IMR-90 (cell line): ENCODE data around the gene YJU2. TPM values are rescaled to one million over a fixed set of nuclear protein-coding genes. Genes with fewer than 3 reads are reported as not detected.
"Not testable (repeated sequence)": the region's sequence is repeated elsewhere in the genome, so short reads cannot be mapped to it uniquely, and the experiment has no call there.

Experiments used
- ATAC-seq: fragments of 200-7000 bp; cut with Tn5 transposase; 2 replicates; pipeline ENCODE4 v1.9.1; 2020; ENCODE audit warnings: low read depth, mild to moderate bottlenecking, moderate library complexity
- BruUV-seq: library from RNA; stranded (reverse); fragments of 400-500 nt; replicated peaks from 2 replicates; lab custom pipeline; 2021; lab: Mats Ljungman, UMichigan
- CTCF ChIA-PET: fragments of 300-600 bp; formaldehyde crosslinking; extraction: SDS; loops from one replicate; lab custom pipeline; 2021; ENCODE audit warnings: antibody characterized with exemption; lab: Yijun Ruan, JAX
- POLR2A ChIA-PET: fragments of 300-600 bp; sonication (Branson Sonifier 250); formaldehyde crosslinking; loops from one replicate; lab custom pipeline; 2022; ENCODE audit warnings: antibody characterized with exemption; ENCODE audit not compliant: unreplicated experiment; lab: Charles Lee
- DNase-seq: peaks from one replicate; pipeline ENCODE4 v3.0.0; 2013
- H2AFZ ChIP-seq: replicated peaks from 2 replicates; pipeline ENCODE3; 2013; ENCODE audit warnings: low read length, mild to moderate bottlenecking; ENCODE audit not compliant: poor library complexity
- H2AK5ac ChIP-seq: 2 replicates; pipeline ENCODE4 v1.6.1; 2013; ENCODE audit warnings: low read depth, low read length, inconsistent platforms
- H2AK9ac ChIP-seq: replicated peaks from 2 replicates; pipeline ENCODE3; 2013; ENCODE audit warnings: mild to moderate bottlenecking, low read depth, low read length, moderate library complexity; ENCODE audit not compliant: poor library complexity
- H2BK120ac ChIP-seq: 2 replicates; pipeline ENCODE4 v1.6.1; 2013; ENCODE audit warnings: low read depth, low read length, inconsistent platforms
- H2BK15ac ChIP-seq: 3 replicates; pipeline ENCODE4 v1.6.1; 2013; ENCODE audit warnings: low read depth, low read length, inconsistent platforms
- H2BK20ac ChIP-seq: 2 replicates; pipeline ENCODE4 v1.6.1; 2013; ENCODE audit warnings: low read depth, mild to moderate bottlenecking, inconsistent platforms, low read length, moderate library complexity
- H2BK5ac ChIP-seq: 2 replicates; pipeline ENCODE4 v1.6.1; 2013; ENCODE audit warnings: mild to moderate bottlenecking, low read depth, low read length, inconsistent platforms; ENCODE audit not compliant: poor library complexity, severe bottlenecking
- H3K14ac ChIP-seq: replicated peaks from 2 replicates; pipeline ENCODE4 v1.6.1; 2013; ENCODE audit warnings: low read depth, low read length, inconsistent platforms
- H3K18ac ChIP-seq: 2 replicates; pipeline ENCODE4 v1.6.1; 2013; ENCODE audit warnings: low read depth, low read length, control low read depth
- H3K23ac ChIP-seq: 2 replicates; pipeline ENCODE4 v1.6.1; 2013; ENCODE audit warnings: low read depth, low read length, inconsistent platforms
- H3K27ac ChIP-seq: 2 replicates; pipeline ENCODE4 v1.5.1; 2013; ENCODE audit warnings: mild to moderate bottlenecking, control low read depth, low read length; ENCODE audit not compliant: insufficient read depth
- H3K27me3 ChIP-seq: 2 replicates; pipeline ENCODE4 v1.6.1; 2013; ENCODE audit warnings: low read length; ENCODE audit not compliant: control insufficient read depth, insufficient read depth
- H3K36me3 ChIP-seq: 2 replicates; pipeline ENCODE4 v1.6.1; 2013; ENCODE audit warnings: low read length, mixed read lengths; ENCODE audit not compliant: control insufficient read depth, insufficient read depth
- H3K4ac ChIP-seq: 2 replicates; pipeline ENCODE4 v1.6.1; 2013; ENCODE audit warnings: low read depth, low read length, inconsistent platforms
- H3K4me1 ChIP-seq: 2 replicates; pipeline ENCODE4 v1.6.1; 2013; ENCODE audit warnings: low read length, mixed read lengths; ENCODE audit not compliant: control insufficient read depth, insufficient read depth
- H3K4me2 ChIP-seq: 2 replicates; pipeline ENCODE4 v1.6.1; 2013; ENCODE audit warnings: low read depth, mild to moderate bottlenecking, control low read depth, low read length, moderate library complexity
- H3K4me3 ChIP-seq: 2 replicates; pipeline ENCODE4 v1.5.1; 2013; ENCODE audit warnings: low read depth, mild to moderate bottlenecking, control low read depth, low read length, moderate library complexity; ENCODE audit not compliant: insufficient read depth
- H3K56ac ChIP-seq: 2 replicates; pipeline ENCODE4 v1.6.1; 2013; ENCODE audit warnings: low read length, inconsistent platforms; ENCODE audit not compliant: insufficient read depth; ENCODE audit errors: extremely low read depth
- H3K79me1 ChIP-seq, 2 experiments: 2 replicates each; pipeline ENCODE4 v1.6.1; 2013; ENCODE audit warnings: low read length in 2 of 2, inconsistent platforms in 1 of 2, low read depth in 1 of 2
- H3K9ac ChIP-seq: 2 replicates; pipeline ENCODE4 v1.6.1; 2013; ENCODE audit warnings: low read depth, low read length, control low read depth
- H3K9me1 ChIP-seq: 2 replicates; pipeline ENCODE4 v1.6.1; 2013; ENCODE audit warnings: low read length, inconsistent platforms; ENCODE audit not compliant: insufficient read depth
- H3K9me3 ChIP-seq: 2 replicates; pipeline ENCODE4 v1.6.1; 2013; ENCODE audit warnings: low read length; ENCODE audit not compliant: control insufficient read depth, insufficient read depth
- H4K20me1 ChIP-seq: 2 replicates; pipeline ENCODE4 v1.6.1; 2013; ENCODE audit warnings: low read length, inconsistent platforms; ENCODE audit not compliant: insufficient read depth
- H4K5ac ChIP-seq: 2 replicates; pipeline ENCODE4 v1.6.1; 2013; ENCODE audit warnings: mild to moderate bottlenecking, low read depth, low read length, control low read depth
- H4K8ac ChIP-seq, 2 experiments: 2 replicates each; pipeline ENCODE4 v1.6.1; 2013; ENCODE audit warnings: low read depth in 2 of 2, low read length in 2 of 2, control low read depth in 1 of 2, inconsistent platforms in 1 of 2
- H4K91ac ChIP-seq: 2 replicates; pipeline ENCODE4 v1.6.1; 2013; ENCODE audit warnings: low read depth, low read length, inconsistent platforms; ENCODE audit not compliant: insufficient read depth
- BHLHE40 ChIP-seq: fragments of 150-350 bp; IDR thresholded peaks from 2 replicates; pipeline ENCODE4 v1.6.1; 2016; ENCODE audit warnings: mild to moderate bottlenecking, low read depth, low read length
- CTCF ChIP-seq: conservative IDR thresholded peaks from 2 replicates; pipeline ENCODE4 v1.5.1; 2012; ENCODE audit warnings: mild to moderate bottlenecking, low read depth, low read length, improper control_type of control experiment
- MAFK ChIP-seq: IDR thresholded peaks from 2 replicates; pipeline ENCODE4 v1.6.1; 2012; ENCODE audit warnings: low read depth, low read length, improper control_type of control experiment
- POLR2A ChIP-seq: IDR thresholded peaks from 2 replicates; pipeline ENCODE4 v1.6.1; 2012; ENCODE audit warnings: mild to moderate bottlenecking, low read depth, low read length
- RFX5 ChIP-seq: IDR thresholded peaks from 2 replicates; pipeline ENCODE4 v1.8.0; 2012; ENCODE audit warnings: low read depth, mild to moderate bottlenecking, low read length, moderate library complexity
- SMC3 ChIP-seq: fragments of 150-350 bp; IDR thresholded peaks from 2 replicates; pipeline ENCODE4 v1.6.1; 2016; ENCODE audit warnings: low read depth, mild to moderate bottlenecking, antibody characterized with exemption, low read length, moderate library complexity
- WGBS, 2 experiments: methylation state at CpG; one replicate each; pipeline versions ENCODE4 v1.1.5 to v1.1.7; 2013; ENCODE audit warnings: missing lambda C conversion rate in 2 of 2; ENCODE audit not compliant: insufficient read length in 1 of 2; ENCODE audit errors: extremely low coverage in 2 of 2; 5-methylcytosine and 5-hydroxymethylcytosine counted together
- dilution Hi-C: fragments of 300-500 bp; cut with HindIII; formaldehyde crosslinking; loops from one replicate; pipeline ENCODE4 v1.14.3; 2018; ENCODE audit warnings: low sequenced_read_pairs; ENCODE audit not compliant: unreplicated experiment
- in situ Hi-C: fragments of 300-500 bp; cut with MboI; formaldehyde crosslinking; loops from 3 replicates; pipeline ENCODE4 v1.14.3; 2019; ENCODE audit warnings: low sequenced_read_pairs, inconsistent platforms, mixed read lengths
- intact Hi-C: fragments of 100-400 bp; cut with micrococcal nuclease; formaldehyde crosslinking; loops from 2 replicates; pipeline ENCODE4 v1.10.0; 2022
- polyA plus RNA-seq, 3 experiments: library from polyadenylated mRNA; depleted of rRNA; stranded (reverse); fragments of >200 nt; gene quantifications; 2 replicates each; pipeline ENCODE4 v1.2.3, GENCODE V29; 2012; ENCODE audit warnings: low replicate concordance in 1 of 3
- total RNA-seq: library from RNA; depleted of rRNA; stranded (reverse); fragments of >200 nt; gene quantifications from 2 replicates; pipeline ENCODE4 v1.2.3, GENCODE V29; 2012
- TF ChIP-seq, protein P1 (sequence below): fragments of 150-350 bp; IDR thresholded peaks from 2 replicates; pipeline ENCODE4 v1.6.1; 2017; ENCODE audit warnings: mild to moderate bottlenecking, antibody characterized with exemption, low read length, low read depth

The YJU2 gene
- total and polyA plus RNA-seq, 2 of the 4 experiments (the other 2 are of a cell fraction): 15.6 to 18.9 TPM

DNA sequence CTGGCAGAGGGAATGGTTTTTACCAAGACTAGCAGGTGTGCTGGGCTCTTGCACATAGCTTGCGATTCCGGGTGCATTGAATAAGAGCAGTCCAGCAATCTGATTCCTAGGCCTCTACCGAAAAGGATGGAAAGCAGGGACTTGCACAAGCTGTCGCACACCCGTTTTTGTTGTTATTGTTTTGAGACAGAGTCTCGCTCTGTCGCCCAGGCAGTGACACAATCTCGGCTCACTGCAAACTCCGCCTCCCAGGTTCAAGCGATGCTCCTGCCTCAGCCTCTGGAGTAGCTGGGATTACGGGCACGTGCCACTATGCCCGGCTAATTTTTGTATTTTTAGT is 12.0 kb upstream of the YJU2 start:
- Histone ChIP-seq H2AFZ (peak overlapping the region; percentile 51), H3K18ac (no peak overlapping the region), H4K91ac (no peak overlapping the region), H3K9ac (no peak overlapping the region), H2AK5ac (no peak overlapping the region), H3K79me1 (no peaks in the 10 kb centered on the region), H2BK20ac (no peak overlapping the region), H4K20me1 (no peaks in the 10 kb centered on the region), H3K4me1 (no peaks in the 10 kb centered on the region), H3K27me3 (peaks cover 6% of the 10 kb centered on the region), H3K23ac (no peak overlapping the region), H2BK15ac (no peak overlapping the region), H4K5ac (no peak overlapping the region), H3K9me1 (no peaks in the 10 kb centered on the region), H2AK9ac (no peak overlapping the region), H2BK5ac (no peak overlapping the region), H3K4me3 (no peak overlapping the region), H3K36me3 (no peaks in the 10 kb centered on the region), H3K14ac (no peak overlapping the region), H3K56ac (no peak overlapping the region), H3K27ac (no peak overlapping the region), H4K8ac (no peak overlapping the region), H2BK120ac (no peak overlapping the region), H3K4ac (no peak overlapping the region), H3K4me2 (no peak overlapping the region), H3K9me3 (no peaks in the 10 kb centered on the region)
- ChIA-PET POLR2A (no interaction called here), CTCF (no interaction called here)
- ATAC-seq: no peak
- intact Hi-C loops: no loop called here
- no peak for TF ChIP-seq POLR2A
- TF ChIP-seq, protein P1, sequence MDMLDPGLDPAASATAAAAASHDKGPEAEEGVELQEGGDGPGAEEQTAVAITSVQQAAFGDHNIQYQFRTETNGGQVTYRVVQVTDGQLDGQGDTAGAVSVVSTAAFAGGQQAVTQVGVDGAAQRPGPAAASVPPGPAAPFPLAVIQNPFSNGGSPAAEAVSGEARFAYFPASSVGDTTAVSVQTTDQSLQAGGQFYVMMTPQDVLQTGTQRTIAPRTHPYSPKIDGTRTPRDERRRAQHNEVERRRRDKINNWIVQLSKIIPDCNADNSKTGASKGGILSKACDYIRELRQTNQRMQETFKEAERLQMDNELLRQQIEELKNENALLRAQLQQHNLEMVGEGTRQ: no peak
- TF ChIP-seq SMC3: no peak
- no peak for TF ChIP-seq CTCF
- TF ChIP-seq RFX5: no peak
- TF ChIP-seq BHLHE40: no peak
- no peak for TF ChIP-seq MAFK
- dilution Hi-C loops: no loop called here
- in situ Hi-C loops: no loop called here
- 50% methylated on average over 2 of the region's 13 CpGs; no CpG with 5 or more reads in 1 of the 2 experiments for WGBS, 2 experiments
- no peak for DNase-seq
- no TSS peak for BruUV-seq

DNA sequence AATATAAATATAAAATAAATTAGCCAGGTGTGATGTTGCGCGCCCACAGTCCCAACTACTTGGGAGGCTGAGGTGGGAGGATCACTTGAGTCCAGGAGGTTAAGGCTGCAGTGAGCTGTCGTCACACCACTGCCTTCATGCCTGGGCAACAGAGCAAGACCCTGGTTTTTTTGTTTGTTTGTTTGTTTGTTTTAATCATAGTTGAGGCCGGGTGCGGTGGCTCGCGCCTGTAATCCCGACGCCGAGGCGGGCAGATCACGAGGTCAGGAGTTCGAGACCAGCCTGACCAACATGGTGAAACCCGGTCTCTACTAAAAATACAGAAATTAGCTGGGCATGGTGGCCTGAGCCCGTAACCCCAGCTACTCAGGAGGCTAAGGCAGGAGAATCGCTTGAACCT is 9.4 kb upstream of the YJU2 start:
- H3K27me3 ChIP-seq, H2BK120ac ChIP-seq, BruUV-seq, H3K9ac ChIP-seq, H4K91ac ChIP-seq, H3K36me3 ChIP-seq, ATAC-seq, H3K79me1 ChIP-seq, H3K9me1 ChIP-seq, DNase-seq, H3K4me3 ChIP-seq, H2BK15ac ChIP-seq, H2AK5ac ChIP-seq, in situ Hi-C loops, H3K9me3 ChIP-seq, CTCF ChIA-PET, POLR2A ChIA-PET, H2BK5ac ChIP-seq, H4K8ac ChIP-seq, H3K4ac ChIP-seq, H2AFZ ChIP-seq, H3K4me1 ChIP-seq, H3K27ac ChIP-seq, H4K5ac ChIP-seq, H3K18ac ChIP-seq, H2BK20ac ChIP-seq, H3K56ac ChIP-seq, H2AK9ac ChIP-seq, intact Hi-C loops, H3K4me2 ChIP-seq, dilution Hi-C loops, H3K23ac ChIP-seq, H3K14ac ChIP-seq, H4K20me1 ChIP-seq: not testable (repeated sequence)
- 90% methylated on average over 11 of the region's 16 CpGs; no CpG with 5 or more reads in 1 of the 2 experiments for WGBS, 2 experiments
